ENCODE results near the gene FAM89B.

DNA sequence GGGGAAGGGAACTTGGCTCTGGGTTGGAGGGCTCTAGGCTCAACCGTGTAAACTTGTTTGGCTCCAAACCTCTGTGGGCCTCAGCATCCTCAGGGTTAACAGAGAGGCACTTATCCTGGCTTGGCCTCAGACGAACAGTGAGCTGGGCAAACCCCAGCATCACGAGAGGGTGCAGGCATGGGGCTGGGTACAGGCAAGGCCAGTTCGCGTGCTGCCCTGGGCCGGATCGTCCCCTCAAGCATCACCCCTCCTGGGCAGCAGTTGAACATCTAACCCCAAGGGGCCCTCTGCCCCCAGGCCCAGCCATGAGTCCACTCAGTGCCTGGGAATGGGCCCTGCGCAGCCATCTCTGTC is 5.4 kb downstream of the FAM89B start:
- TF ChIP-seq, protein P1, sequence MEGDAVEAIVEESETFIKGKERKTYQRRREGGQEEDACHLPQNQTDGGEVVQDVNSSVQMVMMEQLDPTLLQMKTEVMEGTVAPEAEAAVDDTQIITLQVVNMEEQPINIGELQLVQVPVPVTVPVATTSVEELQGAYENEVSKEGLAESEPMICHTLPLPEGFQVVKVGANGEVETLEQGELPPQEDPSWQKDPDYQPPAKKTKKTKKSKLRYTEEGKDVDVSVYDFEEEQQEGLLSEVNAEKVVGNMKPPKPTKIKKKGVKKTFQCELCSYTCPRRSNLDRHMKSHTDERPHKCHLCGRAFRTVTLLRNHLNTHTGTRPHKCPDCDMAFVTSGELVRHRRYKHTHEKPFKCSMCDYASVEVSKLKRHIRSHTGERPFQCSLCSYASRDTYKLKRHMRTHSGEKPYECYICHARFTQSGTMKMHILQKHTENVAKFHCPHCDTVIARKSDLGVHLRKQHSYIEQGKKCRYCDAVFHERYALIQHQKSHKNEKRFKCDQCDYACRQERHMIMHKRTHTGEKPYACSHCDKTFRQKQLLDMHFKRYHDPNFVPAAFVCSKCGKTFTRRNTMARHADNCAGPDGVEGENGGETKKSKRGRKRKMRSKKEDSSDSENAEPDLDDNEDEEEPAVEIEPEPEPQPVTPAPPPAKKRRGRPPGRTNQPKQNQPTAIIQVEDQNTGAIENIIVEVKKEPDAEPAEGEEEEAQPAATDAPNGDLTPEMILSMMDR (IDR thresholded peaks at IDR 0.05), result no peak
- TF ChIP-seq EP300 (IDR thresholded peaks at IDR 0.05), result no peak
- no peak for TF ChIP-seq POLR2AphosphoS5 (IDR thresholded peaks at IDR 0.05)

Measured in sigmoid colon (tissue), 4 donors.